HG03342 (cell line): ENCODE measurements around the gene XPO5.
"Not testable (repeated sequence)": the region's sequence is repeated elsewhere in the genome, so short reads cannot be mapped to it uniquely, and the experiment has no call there.

Experiments
- ATAC-seq: cut with Tn5 transposase; IDR thresholded peaks from one replicate; pipeline ENCODE4 v1.9.1; 2021; ENCODE audit warnings: mild to moderate bottlenecking, moderate library complexity; ENCODE audit not compliant: unreplicated experiment

XPO5 gene

GRCh38 chr6:43499028-43499815, 76.6 kb downstream of the XPO5 start:
- ATAC-seq: no peak

- ATAC-seq: not testable (repeated sequence)
Observed at GRCh38 chr6:43498291-43498690, 77.5 kb downstream of the XPO5 start.

- no peak for ATAC-seq
Observed at GRCh38 chr6:43497689-43498088, 78.1 kb downstream of the XPO5 start.

- ATAC-seq: no peak
Observed at GRCh38 chr6:43497129-43497396, 78.8 kb downstream of the XPO5 start.

- ATAC-seq: no peak
Observed at GRCh38 chr6:43496370-43497128, 79.3 kb downstream of the XPO5 start.

GRCh38 chr6:43495409-43495941, 80.4 kb downstream of the XPO5 start:
- ATAC-seq: no peak

GRCh38 chr6:43494766-43495165, 81.1 kb downstream of the XPO5 start:
- no peak for ATAC-seq

- ATAC-seq: no peak
Observed at GRCh38 chr6:43494321-43494720, 81.5 kb downstream of the XPO5 start.

- ATAC-seq: no peak
Observed at GRCh38 chr6:43493833-43494232, 82.0 kb downstream of the XPO5 start.

- no peak for ATAC-seq
Observed at GRCh38 chr6:43493230-43493629, 82.6 kb downstream of the XPO5 start.

- ATAC-seq: no peak
Observed at GRCh38 chr6:43492673-43493072, 83.2 kb downstream of the XPO5 start.

GRCh38 chr6:43491750-43492661, 83.8 kb downstream of the XPO5 start:
- ATAC-seq: no peak

- no peak for ATAC-seq
Observed at GRCh38 chr6:43490523-43490939, 85.3 kb downstream of the XPO5 start.

GRCh38 chr6:43489277-43490072, 86.4 kb downstream of the XPO5 start:
- no peak for ATAC-seq

GRCh38 chr6:43488667-43489276, 87.1 kb downstream of the XPO5 start:
- ATAC-seq: no peak

GRCh38 chr6:43481591-43482236, 94.1 kb downstream of the XPO5 start:
- ATAC-seq: no peak

- no peak for ATAC-seq
Observed at GRCh38 chr6:43481075-43481474, 94.8 kb downstream of the XPO5 start.

- ATAC-seq: peak; percentile 12
Observed at GRCh38 chr6:43478008-43478372, 97.8 kb downstream of the XPO5 start.

- peak; percentile 92 for ATAC-seq
Observed at GRCh38 chr6:43477235-43478007, 98.4 kb downstream of the XPO5 start, which contains the start of gene TJAP1. TJAP1 (plus strand) TSS chr6:43477570; CDS start chr6:43499002, 21,432 bp downstream.
